NCI-H524 treated with DMSO at 0.1 percent for 48 hours (cell line): ENCODE data around the gene SH3GL1.
A peak's percentile ranks its signal among the peaks of the same experiment; 100 is the strongest.

Experiments used
- DNase-seq: peaks from one replicate; lab custom pipeline; 2025; lab: John Stamatoyannopoulos, UW

The SH3GL1 gene

GRCh38 chr19:4375164-4376027 is 25.0 kb downstream of the SH3GL1 start:
- no peak for DNase-seq

DNA sequence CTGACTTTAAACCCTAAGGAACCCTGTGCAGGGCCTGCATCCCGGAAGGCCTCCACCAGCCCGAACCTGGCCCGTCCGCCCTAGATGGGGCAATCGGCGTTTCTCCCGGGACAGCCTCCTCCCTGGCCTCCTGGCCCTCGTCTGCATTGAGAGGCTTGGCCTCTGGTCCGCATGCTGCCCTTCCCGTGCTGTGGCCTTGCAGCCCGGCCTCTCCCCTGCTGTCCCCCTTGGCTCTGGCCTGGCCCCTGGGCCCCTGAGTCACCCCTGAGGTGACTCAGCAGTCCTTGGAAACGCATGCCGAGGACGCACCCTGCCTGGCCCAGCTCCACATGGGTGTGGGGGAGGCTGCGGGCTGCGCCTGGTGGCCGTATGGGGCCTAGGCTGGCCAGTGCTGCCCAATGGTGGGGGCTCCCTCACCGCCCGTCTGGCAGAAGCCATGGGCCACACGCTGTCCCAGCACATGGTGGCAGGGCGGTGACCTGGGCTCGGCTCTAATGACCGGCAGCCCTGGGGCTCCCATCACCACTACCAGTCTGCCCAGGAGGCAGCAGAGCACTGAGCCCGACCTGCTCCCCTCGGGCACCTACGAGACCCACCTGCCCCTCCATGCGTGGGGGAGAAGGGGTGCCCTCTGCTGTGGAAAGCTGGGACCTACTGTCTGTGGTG is 25.7 kb downstream of the SH3GL1 start:
- no peak for DNase-seq

DNA sequence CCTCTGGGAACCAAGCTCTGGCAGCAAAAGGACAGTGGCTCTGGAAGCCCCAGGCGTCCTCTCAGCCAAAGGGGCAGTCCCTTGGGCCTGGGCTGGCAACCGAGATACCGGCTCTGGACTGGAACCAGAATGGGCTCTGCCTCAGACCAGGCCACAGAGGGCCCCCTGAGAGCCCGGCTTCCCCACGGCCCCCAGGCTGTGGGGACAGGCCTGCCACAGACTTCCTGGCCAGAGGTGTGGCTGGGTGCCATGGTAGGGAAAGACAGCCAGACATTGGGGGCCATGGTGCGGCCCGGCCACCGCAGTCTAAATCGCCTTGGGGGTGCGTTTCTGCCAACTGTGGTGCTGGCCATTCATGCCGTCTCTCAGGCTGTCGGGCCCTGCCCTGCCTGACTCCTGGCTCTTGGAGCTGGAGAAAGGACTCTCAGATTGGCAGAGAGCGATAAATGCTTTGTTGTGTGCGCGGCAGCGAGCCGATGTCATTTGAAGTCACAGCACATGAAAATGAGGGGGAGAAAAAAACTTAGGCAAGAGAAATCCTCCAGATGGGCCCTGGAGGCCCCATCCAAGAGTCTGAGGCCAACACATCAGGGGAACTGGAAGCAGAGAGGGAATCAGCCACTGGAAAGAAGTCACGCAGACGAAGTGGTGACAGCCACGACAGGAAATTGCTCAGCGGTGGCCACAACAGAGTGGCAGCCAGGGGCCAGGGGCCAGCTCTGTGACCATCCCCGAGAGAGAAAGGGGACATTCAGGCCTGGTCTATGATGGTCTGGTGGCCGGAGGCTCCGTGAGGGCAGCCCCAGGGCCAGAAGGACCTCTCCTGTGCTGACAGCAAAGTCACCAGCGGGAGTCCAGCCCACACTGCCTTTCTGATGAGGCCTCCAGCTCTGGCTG is 26.5 kb downstream of the SH3GL1 start:
- DNase-seq: no peak

- DNase-seq: no peak
These were observed 27.4 kb downstream of the SH3GL1 start for GRCh38 chr19:4373013-4373367.

DNA sequence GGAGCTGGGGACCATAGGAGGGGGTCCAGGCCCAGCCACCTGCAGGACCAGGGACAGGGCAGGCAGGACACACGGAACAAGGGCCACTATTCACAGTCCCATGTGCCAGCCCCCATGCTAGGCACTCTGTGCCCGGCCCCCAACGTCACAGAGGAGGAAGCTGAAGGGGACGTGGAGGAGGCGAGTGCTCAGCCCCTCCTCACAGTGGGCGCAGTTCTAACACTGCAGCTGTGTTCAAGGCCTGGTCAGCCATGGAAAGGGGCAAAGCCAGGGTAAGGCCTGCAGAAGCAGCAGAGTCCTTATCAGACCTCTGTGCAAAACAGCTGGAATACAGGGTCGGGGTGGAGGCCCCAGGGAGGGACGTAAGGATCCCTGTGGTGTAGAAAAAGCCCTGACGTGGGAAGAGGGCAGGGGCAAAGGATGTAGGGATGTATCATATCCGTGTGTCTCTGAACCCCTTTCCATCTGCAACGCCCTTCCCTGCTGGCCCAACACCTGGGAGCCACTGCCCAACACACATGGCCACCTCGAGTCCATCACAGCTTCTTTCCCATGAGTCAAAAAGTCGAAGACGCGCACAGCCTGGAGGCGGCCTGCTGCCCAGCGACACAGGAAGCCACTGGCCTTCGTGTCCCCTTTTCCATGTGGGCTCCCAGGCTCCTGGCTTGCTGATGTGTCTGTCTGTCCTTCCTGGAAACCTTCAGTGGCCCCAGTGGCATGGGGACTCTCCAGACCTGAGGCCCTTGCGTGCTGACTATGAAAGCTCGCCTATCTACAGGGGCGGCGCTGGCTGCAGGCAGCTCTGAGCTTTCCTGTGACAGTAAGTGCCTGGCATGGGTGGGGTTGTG is 28.0 kb downstream of the SH3GL1 start:
- DNase-seq: no peak

DNA sequence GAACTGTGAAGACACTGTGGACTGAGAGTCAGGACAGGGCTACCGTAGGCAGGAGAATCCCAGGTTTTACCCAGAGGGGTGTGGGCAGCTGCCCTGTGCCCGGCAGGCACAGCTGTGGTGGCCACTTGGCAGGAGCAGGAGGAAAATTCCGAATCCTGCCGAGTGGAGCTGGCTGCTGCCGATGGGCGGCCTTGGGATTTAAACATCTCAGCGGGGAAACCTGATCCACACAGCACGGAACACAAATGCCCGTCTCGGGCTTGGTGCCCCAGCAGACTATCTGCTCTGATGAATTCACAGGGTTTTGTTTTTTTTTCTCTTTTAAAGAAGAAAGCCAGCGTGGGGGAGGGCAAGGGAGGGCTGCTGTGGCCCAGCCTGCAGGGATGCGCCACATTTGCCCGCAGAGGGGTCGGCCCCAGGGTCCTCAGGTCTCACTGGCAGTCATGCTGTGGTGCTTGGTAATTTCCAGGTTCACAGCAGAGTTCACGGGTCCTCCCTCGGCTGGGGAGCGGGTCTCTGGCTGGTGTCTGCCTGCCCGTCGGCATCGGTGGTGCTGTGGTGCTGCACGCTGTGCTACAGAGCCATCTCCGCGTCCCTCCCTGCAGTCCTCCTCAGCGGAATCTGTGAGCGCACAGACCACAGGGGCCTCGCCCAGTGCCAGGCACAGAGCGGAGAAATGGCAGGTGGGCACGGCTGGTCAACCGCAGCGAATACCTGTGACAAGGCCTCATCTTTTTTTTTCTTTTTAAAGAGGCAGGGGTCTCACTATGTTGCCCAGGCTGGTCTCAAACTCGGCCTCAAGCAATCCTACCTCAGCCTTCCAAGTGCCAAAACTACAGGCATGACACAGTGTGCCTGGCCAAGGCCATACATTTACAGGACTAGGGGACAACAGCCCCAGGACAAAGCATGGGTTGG is 28.8 kb downstream of the SH3GL1 start:
- DNase-seq: no peak

- DNase-seq: no peak
These were observed 29.8 kb downstream of the SH3GL1 start for GRCh38 chr19:4370418-4371041.

- DNase-seq: peak; percentile 9
These were observed 30.5 kb downstream of the SH3GL1 start for GRCh38 chr19:4369888-4370260.

DNA sequence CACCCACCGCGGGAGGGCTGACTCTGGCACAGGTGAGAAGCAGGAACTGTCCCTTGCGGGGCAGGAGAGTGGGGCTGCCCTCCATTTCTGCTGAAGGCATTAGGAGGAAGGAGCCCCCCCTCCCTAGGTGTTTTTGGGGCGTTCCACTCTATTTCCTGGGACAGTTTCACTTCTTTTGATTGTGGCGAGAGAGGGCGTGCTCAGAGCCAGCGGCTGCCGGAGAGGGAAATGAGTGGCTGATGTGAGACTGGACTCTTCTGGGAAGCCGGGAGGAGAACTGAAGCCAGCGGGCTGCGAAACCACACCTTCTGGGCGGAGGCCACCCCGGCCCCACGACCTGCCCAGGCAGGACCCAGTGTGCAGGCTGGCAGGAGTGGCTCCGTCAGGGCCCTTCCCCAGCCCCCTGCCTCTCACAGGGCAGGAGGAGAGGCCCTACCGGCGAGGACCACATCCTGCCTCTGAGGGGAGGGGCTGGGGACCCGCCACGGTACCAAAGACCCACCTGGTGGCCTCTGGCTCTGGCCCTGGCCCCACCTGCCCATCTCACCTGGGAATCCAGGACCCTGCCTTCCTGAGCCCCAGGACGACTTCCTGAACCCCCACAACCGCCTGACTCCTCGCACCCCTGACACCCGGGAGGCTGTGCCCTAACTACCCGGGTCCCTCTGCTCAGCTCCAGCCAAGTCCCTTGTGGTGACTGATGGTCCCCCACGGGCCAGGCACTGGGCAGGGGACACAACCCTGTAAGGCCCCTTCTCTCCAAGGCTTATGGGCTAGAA is 31.0 kb downstream of the SH3GL1 start:
- DNase-seq: no peak

DNA sequence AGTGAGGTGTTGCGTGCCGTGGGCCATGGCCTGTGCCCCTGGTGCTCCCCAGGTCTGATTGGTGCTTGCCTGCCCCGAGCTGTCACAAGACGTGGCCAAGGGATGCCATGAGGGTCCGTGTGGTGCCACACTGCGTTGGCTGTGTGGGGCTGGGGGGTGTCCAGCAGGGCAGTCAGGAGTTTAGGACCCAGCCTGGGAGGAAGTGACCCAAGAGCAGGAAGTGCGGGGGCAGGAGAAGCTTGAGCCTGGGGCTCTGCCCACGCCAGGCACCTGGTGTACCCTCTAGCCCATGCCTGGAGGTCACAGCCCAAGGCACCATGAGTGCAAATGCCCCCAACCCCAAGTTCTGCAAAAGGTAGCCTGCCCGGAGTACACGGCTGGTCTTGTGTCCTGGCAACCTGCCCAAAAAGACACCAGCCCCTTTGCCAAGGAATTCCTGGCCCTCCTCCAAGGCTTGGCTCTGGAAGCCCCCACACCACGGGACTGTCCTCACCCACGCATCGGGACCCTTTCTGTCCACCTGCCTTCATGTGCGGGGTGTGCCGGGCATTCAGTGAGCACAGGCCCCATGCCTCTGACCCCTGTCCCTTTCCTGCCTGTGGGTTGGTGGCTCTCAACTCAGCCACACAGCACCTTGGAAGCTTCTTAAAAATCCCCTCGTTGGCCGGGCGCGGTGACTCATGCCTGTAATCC is 32.1 kb downstream of the SH3GL1 start:
- DNase-seq: no peak

GRCh38 chr19:4367781-4368127 is 32.6 kb downstream of the SH3GL1 start:
- DNase-seq: no peak

GRCh38 chr19:4367336-4367723 is 33.0 kb downstream of the SH3GL1 start:
- DNase-seq: no peak

GRCh38 chr19:4366666-4367335 is 33.5 kb downstream of the SH3GL1 start:
- DNase-seq: no peak

GRCh38 chr19:4365791-4366665 is 34.3 kb downstream of the SH3GL1 start:
- no peak for DNase-seq

GRCh38 chr19:4365341-4365740 is 35.0 kb downstream of the SH3GL1 start:
- DNase-seq: no peak

DNA sequence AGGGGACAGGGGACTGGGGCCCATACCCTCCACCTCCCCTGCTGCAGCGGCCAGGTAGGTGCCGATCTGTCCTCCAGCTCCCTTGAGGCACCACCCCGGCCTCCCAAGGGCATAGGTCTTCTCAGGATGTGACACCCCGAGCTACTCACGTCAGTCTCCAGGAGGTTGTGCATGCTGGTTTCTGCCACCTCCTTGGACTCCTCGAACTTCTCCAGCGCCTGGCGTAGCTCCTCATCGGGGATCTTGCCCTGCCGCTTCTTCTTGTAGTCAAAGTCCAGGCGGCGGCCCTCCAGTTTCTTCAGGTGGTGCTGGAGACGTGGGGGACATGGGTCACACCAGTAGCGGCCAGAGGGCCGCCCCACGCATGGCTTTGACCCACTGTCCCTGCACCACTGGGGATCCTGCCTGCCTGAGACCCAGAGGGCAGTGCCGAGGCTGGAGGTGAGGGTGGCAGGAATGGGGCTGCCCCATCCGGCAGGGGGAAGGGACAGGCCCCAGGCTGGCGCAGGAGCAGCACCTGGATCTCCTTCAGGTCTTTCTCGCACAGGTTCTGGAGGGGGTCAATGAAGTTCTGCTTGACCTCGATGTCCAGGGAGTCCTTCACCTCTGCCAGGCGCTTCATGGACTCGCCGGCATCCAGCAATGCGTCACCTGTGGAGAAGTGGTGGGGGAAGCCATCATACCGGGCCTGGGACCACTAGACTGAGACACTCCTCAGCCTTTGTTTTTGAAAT is 36.6 kb downstream of the SH3GL1 start:
- DNase-seq: no peak
